Neuronal stem cell (in vitro differentiated cells): ENCODE results near the gene MYO15B.

ENCODE experiments used
- DNase-seq: peaks from one replicate; pipeline ENCODE4 v3.0.0-alpha.2; 2013; ENCODE audit warnings: low spot score
- H2AFZ ChIP-seq: one replicate; pipeline ENCODE4 v1.6.1; 2013; ENCODE audit warnings: mild to moderate bottlenecking, low read length, inconsistent platforms
- H2AK5ac ChIP-seq: 2 replicates; pipeline ENCODE4 v1.6.1; 2013; ENCODE audit warnings: low read depth, mild to moderate bottlenecking, inconsistent platforms, low read length, moderate library complexity, mixed read lengths
- H2BK120ac ChIP-seq: 2 replicates; pipeline ENCODE4 v1.6.1; 2013; ENCODE audit warnings: low read depth, mild to moderate bottlenecking, inconsistent platforms, low read length, moderate library complexity, mixed read lengths
- H2BK12ac ChIP-seq: one replicate; pipeline ENCODE4 v1.6.1; 2013; ENCODE audit warnings: low read length, inconsistent platforms
- H2BK15ac ChIP-seq: 2 replicates; pipeline ENCODE4 v1.6.1; 2013; ENCODE audit warnings: mild to moderate bottlenecking, low read length, inconsistent platforms, mixed read lengths
- H2BK5ac ChIP-seq: one replicate; pipeline ENCODE4 v1.6.1; 2013; ENCODE audit warnings: inconsistent platforms, mild to moderate bottlenecking, low read length, moderate library complexity
- H3K14ac ChIP-seq: one replicate; pipeline ENCODE4 v1.6.1; 2013; ENCODE audit warnings: low read length, inconsistent platforms
- H3K18ac ChIP-seq: 2 replicates; pipeline ENCODE4 v1.6.1; 2013; ENCODE audit warnings: low read length, inconsistent platforms
- H3K23ac ChIP-seq: 2 replicates; pipeline ENCODE4 v1.6.1; 2013; ENCODE audit warnings: low read depth, mild to moderate bottlenecking, mixed read lengths, low read length, inconsistent platforms; ENCODE audit not compliant: poor library complexity
- H3K27ac ChIP-seq: replicated peaks from 3 replicates; pipeline ENCODE4 v1.5.1; 2013; ENCODE audit warnings: low read length, inconsistent platforms
- H3K27me3 ChIP-seq, 3 experiments: 2 replicates each; pipeline ENCODE4 v1.6.1; 2013; ENCODE audit warnings: low read length in 3 of 3, mild to moderate bottlenecking in 2 of 3, inconsistent platforms in 1 of 3, low read depth in 1 of 3, mixed read lengths in 1 of 3, moderate library complexity in 1 of 3; ENCODE audit not compliant: control insufficient read depth in 3 of 3, insufficient read depth in 3 of 3
- H3K36me3 ChIP-seq, 2 donors: replicated peaks in 1 of 2; 2 replicates each; pipeline ENCODE4 v1.6.1; 2013; ENCODE audit warnings: low read length in 2 of 2; ENCODE audit not compliant: control insufficient read depth in 2 of 2, insufficient read depth in 2 of 2
- H3K4ac ChIP-seq: 2 replicates; pipeline ENCODE4 v1.6.1; 2013; ENCODE audit warnings: inconsistent platforms, mild to moderate bottlenecking, low read length, moderate library complexity
- H3K4me1 ChIP-seq, 2 donors: 1 replicate in 1 of 2; 2 replicates in 1 of 2; pipeline ENCODE4 v1.6.1; 2013; ENCODE audit warnings: low read length in 2 of 2, low read depth in 1 of 2; ENCODE audit not compliant: control insufficient read depth in 2 of 2, insufficient read depth in 1 of 2
- H3K4me2 ChIP-seq: one replicate; pipeline ENCODE4 v1.6.1; 2013; ENCODE audit warnings: mild to moderate bottlenecking, low read length, inconsistent platforms; ENCODE audit not compliant: insufficient read depth, poor library complexity, severe bottlenecking
- H3K4me3 ChIP-seq, 2 donors: 2 replicates each; pipeline ENCODE4 v1.5.1; 2013; ENCODE audit warnings: low read length in 2 of 2, mild to moderate bottlenecking in 2 of 2, inconsistent platforms in 1 of 2, moderate library complexity in 1 of 2
- H3K79me1 ChIP-seq: one replicate; pipeline ENCODE4 v1.6.1; 2013; ENCODE audit warnings: low read depth, mild to moderate bottlenecking, inconsistent platforms, low read length, moderate library complexity
- H3K9ac ChIP-seq: one replicate; pipeline ENCODE4 v1.6.1; 2013; ENCODE audit warnings: mild to moderate bottlenecking, low read depth, low read length, inconsistent platforms; ENCODE audit not compliant: poor library complexity
- H3K9me3 ChIP-seq, 2 donors: replicated peaks in 1 of 2; 2 replicates each; pipeline versions ENCODE3 to v1.6.1; 2013; ENCODE audit warnings: low read length in 2 of 2, mild to moderate bottlenecking in 2 of 2, inconsistent platforms in 1 of 2, low read depth in 1 of 2, mixed read lengths in 1 of 2, moderate library complexity in 1 of 2; ENCODE audit not compliant: control insufficient read depth in 2 of 2, insufficient read depth in 1 of 2
- H4K8ac ChIP-seq: one replicate; pipeline ENCODE4 v1.6.1; 2013; ENCODE audit warnings: low read depth, mild to moderate bottlenecking, inconsistent platforms, low read length, moderate library complexity
- H4K91ac ChIP-seq: one replicate; pipeline ENCODE4 v1.6.1; 2013; ENCODE audit warnings: low read length, low read depth, mild to moderate bottlenecking, inconsistent platforms; ENCODE audit not compliant: poor library complexity
- WGBS, 2 donors: extraction: QIAGEN DNeasy Blood & Tissue Kit; methylation state at CpG; one replicate each; pipeline ENCODE4 v1.1.7; 2013; ENCODE audit warnings: missing lambda C conversion rate in 2 of 2, mixed read lengths in 1 of 2; ENCODE audit not compliant: insufficient read length in 2 of 2, insufficient replicate concordance in 1 of 2; ENCODE audit errors: extremely low coverage in 2 of 2; 5-methylcytosine and 5-hydroxymethylcytosine counted together

MYO15B gene

DNA sequence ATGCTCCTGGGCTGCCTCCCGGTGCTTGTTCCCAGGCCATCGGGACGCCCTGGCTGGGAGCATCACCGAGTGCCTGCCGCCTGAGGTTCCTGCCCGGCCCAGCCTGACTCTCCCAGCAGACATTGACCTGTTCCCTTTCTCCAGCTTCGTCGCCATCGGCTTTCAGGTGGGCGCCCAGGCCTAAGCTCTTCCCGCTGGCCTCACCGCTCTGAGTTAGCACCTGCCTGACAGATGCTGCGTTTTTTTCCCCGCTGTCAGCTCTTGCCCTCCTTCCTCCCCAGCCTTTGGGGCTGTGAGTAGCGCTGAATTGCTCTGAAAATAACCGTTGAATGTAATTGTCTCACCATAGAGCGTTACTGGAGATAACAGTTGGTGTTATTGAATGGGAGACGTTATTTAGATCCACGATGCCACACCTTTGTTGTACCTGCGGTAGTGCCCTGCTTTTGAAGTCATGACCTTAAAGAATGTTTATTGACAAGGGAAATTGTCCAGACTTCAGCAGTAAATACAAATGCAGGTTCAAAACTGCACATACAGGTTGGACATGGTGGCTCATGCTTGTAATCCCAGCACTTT lies 24.3 kb downstream of the MYO15B start:
- no CpG with 5 or more reads among the region's 20 CpGs for WGBS, 2 donors

GRCh38 chr17:75612906-75613626 lies 25.5 kb downstream of the MYO15B start:
- Histone ChIP-seq H3K79me1 (no peaks in the 10 kb centered on the region), H2AFZ (no peak overlapping the region), H3K9me3 (no peaks in the 10 kb centered on the region), H3K27ac (no peak overlapping the region), H3K4me2 (no peak overlapping the region), H4K8ac (peak overlapping the region; percentile 57), H2BK120ac (peak overlapping the region; percentile 83), H4K91ac (no peak overlapping the region), H3K4ac (no peak overlapping the region), H3K14ac (no peak overlapping the region), H2BK5ac (peak overlapping the region; percentile 67), H3K23ac (no peak overlapping the region), H3K4me1 (peaks cover 2 to 12% of the 10 kb centered on the region in 2 donors), H2BK12ac (no peak overlapping the region), H2AK5ac (peak overlapping the region; percentile 1), H3K9ac (no peak overlapping the region), H3K27me3 (peaks cover 0 to 13% (median 0%) of the 10 kb centered on the region in 3 experiments), H3K18ac (peak overlapping the region; percentile 80), H2BK15ac (no peak overlapping the region), H3K36me3 (no peaks in the 10 kb centered on the region), H3K4me3 (no peak overlapping the region)
- no peak for DNase-seq
- WGBS, 2 donors: no CpG with 5 or more reads among the region's 27 CpGs

More for the DNA sequence above, 24.3 kb downstream of the MYO15B start:
- no peak overlapping the region for H2BK120ac ChIP-seq
- H2AFZ ChIP-seq: no peak overlapping the region
- H2BK12ac ChIP-seq: no peak overlapping the region
- no peak overlapping the region for H2AK5ac ChIP-seq
- peaks cover 2 to 12% of the 10 kb centered on the region in 2 donors for H3K4me1 ChIP-seq
- H3K14ac ChIP-seq: no peak overlapping the region
- H3K79me1 ChIP-seq: no peaks in the 10 kb centered on the region
- DNase-seq: no peak
- peak overlapping the region; percentile 33 for H3K18ac ChIP-seq
- no peak overlapping the region for H3K4me3 ChIP-seq
- H3K4ac ChIP-seq: no peak overlapping the region
- no peak overlapping the region for H4K91ac ChIP-seq
- H3K4me2 ChIP-seq: no peak overlapping the region
- H2BK15ac ChIP-seq: no peak overlapping the region
- H4K8ac ChIP-seq: no peak overlapping the region
- no peak overlapping the region for H3K27ac ChIP-seq
- H3K9me3 ChIP-seq: no peaks in the 10 kb centered on the region
- H3K27me3 ChIP-seq: peaks cover 0 to 13% (median 0%) of the 10 kb centered on the region in 3 experiments
- peak overlapping the region; percentile 24 for H3K9ac ChIP-seq
- no peak overlapping the region for H2BK5ac ChIP-seq
- H3K36me3 ChIP-seq: no peaks in the 10 kb centered on the region
- H3K23ac ChIP-seq: peak overlapping the region; percentile 11

DNA sequence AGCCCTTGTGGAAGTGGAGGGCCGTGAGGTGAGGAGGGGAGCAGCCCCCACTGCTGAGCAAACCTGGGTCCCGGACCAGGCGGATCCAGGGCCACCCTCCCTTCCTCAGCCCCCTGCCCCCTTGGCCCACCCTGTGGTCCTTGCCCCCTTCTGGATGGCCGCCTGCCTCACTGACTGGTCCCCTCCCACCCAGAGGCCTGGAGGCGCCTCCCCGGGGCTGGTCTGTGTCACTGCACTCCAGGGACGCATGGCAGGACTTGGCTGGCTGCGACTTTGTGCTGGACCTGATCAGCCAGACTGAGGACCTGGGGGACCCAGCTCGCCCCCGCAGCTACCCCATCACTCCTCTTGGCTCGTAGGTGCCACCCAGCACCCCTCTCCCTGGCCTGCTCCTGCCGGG lies 26.4 kb downstream of the MYO15B start:
- Histone ChIP-seq H2BK12ac (no peak overlapping the region), H3K18ac (peak overlapping the region; percentile 80), H2BK15ac (peak overlapping the region; percentile 97), H3K27ac (no peak overlapping the region), H3K4ac (peak overlapping the region; percentile 14), H4K91ac (no peak overlapping the region), H2AFZ (no peak overlapping the region), H2AK5ac (peak overlapping the region; percentile 99), H3K27me3 (peaks cover 0 to 13% (median 0%) of the 10 kb centered on the region in 3 experiments), H3K4me2 (no peak overlapping the region), H3K79me1 (no peaks in the 10 kb centered on the region), H3K36me3 (no peaks in the 10 kb centered on the region), H3K23ac (peak overlapping the region; percentile 47), H3K9ac (peak overlapping the region; percentile 56), H3K4me3 (no peak overlapping the region), H4K8ac (no peak overlapping the region), H2BK5ac (no peak overlapping the region), H3K4me1 (peaks cover 2 to 12% of the 10 kb centered on the region in 2 donors), H3K14ac (peak overlapping the region; percentile 39), H2BK120ac (peak overlapping the region; percentile 83), H3K9me3 (no peaks in the 10 kb centered on the region)
- no peak for DNase-seq
- no CpG with 5 or more reads among the region's 12 CpGs for WGBS, 2 donors

DNA sequence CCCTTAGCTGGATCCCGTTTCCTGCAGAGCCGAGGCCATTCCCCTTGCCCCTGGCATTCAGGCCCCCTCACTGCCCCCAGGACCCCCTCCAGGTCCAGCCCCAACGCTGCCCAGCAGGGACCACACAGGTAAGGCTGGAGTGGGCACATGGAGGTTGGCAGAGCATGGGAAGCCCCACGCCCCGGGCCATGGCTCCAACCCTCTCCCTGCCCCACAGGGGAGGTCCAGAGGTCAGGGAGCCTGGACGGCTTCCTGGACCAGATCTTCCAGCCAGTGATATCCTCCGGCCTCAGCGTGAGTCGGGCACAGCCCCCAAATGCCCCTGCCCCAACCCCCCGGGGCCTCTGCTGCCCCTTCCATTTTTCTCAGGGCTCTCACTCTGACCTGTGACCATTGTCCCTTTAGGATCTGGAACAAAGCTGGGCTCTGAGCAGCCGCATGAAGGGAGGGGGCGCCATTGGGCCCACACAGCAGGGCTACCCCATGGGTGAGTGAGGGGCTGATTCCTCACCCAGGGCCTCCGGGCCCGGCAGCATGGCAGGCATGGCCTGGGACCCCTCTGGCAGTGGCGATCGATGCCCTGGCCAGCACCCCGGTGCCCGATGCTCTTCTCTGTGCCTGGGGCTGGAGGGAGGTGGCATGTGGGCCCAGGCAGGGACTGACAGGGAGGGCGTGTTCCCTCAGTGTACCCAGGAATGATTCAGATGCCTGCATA lies 27.1 kb downstream of the MYO15B start:
- Histone ChIP-seq H3K4ac (no peak overlapping the region), H3K23ac (peak overlapping the region; percentile 25), H2BK12ac (no peak overlapping the region), H3K4me1 (peaks cover 2 to 12% of the 10 kb centered on the region in 2 donors), H3K27ac (no peak overlapping the region), H3K4me2 (no peak overlapping the region), H3K36me3 (no peaks in the 10 kb centered on the region), H2AK5ac (peak overlapping the region; percentile 99), H3K14ac (peak overlapping the region; percentile 39), H3K4me3 (peak overlapping the region in 1 of 2 donors; percentile 6), H2BK120ac (peak overlapping the region; percentile 83), H2BK15ac (peak overlapping the region; percentile 97), H3K9ac (peak overlapping the region; percentile 38), H2AFZ (no peak overlapping the region), H3K18ac (peak overlapping the region; percentile 80), H4K91ac (no peak overlapping the region), H3K27me3 (peaks cover 0 to 13% (median 0%) of the 10 kb centered on the region in 3 experiments), H3K79me1 (no peaks in the 10 kb centered on the region), H2BK5ac (no peak overlapping the region), H4K8ac (no peak overlapping the region), H3K9me3 (no peaks in the 10 kb centered on the region)
- no peak for DNase-seq
- no CpG with 5 or more reads among the region's 19 CpGs for WGBS, 2 donors
